Vagina (tissue), 2 donors: Measurements from ENCODE around the gene SLC5A4.

Experiments
- CTCF ChIP-seq, 3 experiments: fragments of 450-650 bp in 2 of 3; fragments of 200-600 bp in 1 of 3; sonication (generic) in 1 of 3; IDR thresholded peaks; one replicate each; pipeline ENCODE4 v1.5.1; 2017 to 2019; ENCODE audit warnings: antibody characterized with exemption in 3 of 3, mild to moderate bottlenecking in 2 of 3, moderate library complexity in 2 of 3
- POLR2A ChIP-seq, 2 donors: fragments of 450-650 bp; IDR thresholded peaks; one replicate each; pipeline ENCODE4 v1.6.1; 2017; ENCODE audit warnings: antibody characterized with exemption in 2 of 2, mild to moderate bottlenecking in 2 of 2, moderate library complexity in 2 of 2

- TF ChIP-seq POLR2A (IDR thresholded peaks at IDR 0.05) (no peak), CTCF (IDR thresholded peaks at IDR 0.05) (no peak)
Measured at GRCh38 chr22:32175683-32176644, 79.2 kb downstream of the SLC5A4 start.
